GM12891 (cell line): ENCODE data around the gene KRT86.

ENCODE experiments used
- PAX5 ChIP-seq: IDR thresholded peaks from 2 replicates; pipeline ENCODE4 v1.6.1; 2011; ENCODE audit warnings: low read length, moderate library complexity, mild to moderate bottlenecking; ENCODE audit not compliant: insufficient read depth, severe bottlenecking
- POLR2A ChIP-seq: IDR thresholded peaks from 2 replicates; pipeline ENCODE4 v1.6.1; 2011; ENCODE audit warnings: low read depth, low read length, control low read depth
- POLR2AphosphoS5 ChIP-seq: IDR thresholded peaks from 2 replicates; pipeline ENCODE4 v1.6.1; 2011; ENCODE audit warnings: low read depth, low read length, control low read depth
- POU2F2 ChIP-seq: IDR thresholded peaks from 2 replicates; pipeline ENCODE4 v1.6.1; 2011; ENCODE audit warnings: low read depth, mild to moderate bottlenecking, control low read depth, low read length, moderate library complexity
- SPI1 ChIP-seq: IDR thresholded peaks from 2 replicates; pipeline ENCODE4 v1.6.1; 2011; ENCODE audit warnings: low read depth, low read length, control low read depth
- TAF1 ChIP-seq: IDR thresholded peaks from 2 replicates; pipeline ENCODE4 v1.6.1; 2011; ENCODE audit warnings: low read depth, low read length, control low read depth

- TF ChIP-seq POLR2A: no peak
- no peak for TF ChIP-seq SPI1
- TF ChIP-seq TAF1: no peak
- no peak for TF ChIP-seq POLR2AphosphoS5
- no peak for TF ChIP-seq POU2F2
- no peak for TF ChIP-seq PAX5
Observed at GRCh38 chr12:52293926-52294325, 19.5 kb downstream of the KRT86 start.
